AG04449 (cell line): ENCODE results near the gene MTF1.

Source experiments
- CTCF ChIA-PET: fragments of 350-600 bp; formaldehyde crosslinking; extraction: SDS; loops from one replicate; lab custom pipeline; 2021; ENCODE audit warnings: antibody characterized with exemption; lab: Yijun Ruan, JAX
- POLR2A ChIA-PET: fragments of 400-600, 350-600 bp; formaldehyde crosslinking; extraction: SDS; loops from one replicate; lab custom pipeline; 2020; ENCODE audit warnings: antibody characterized with exemption, inconsistent platforms; lab: Yijun Ruan, JAX
- DNase-seq: peaks from one replicate; pipeline ENCODE4 v3.0.0-alpha.2; 2010; ENCODE audit warnings: low read depth, low spot score
- H3K4me3 ChIP-seq: 2 replicates; pipeline ENCODE4 v1.5.1; 2011; ENCODE audit warnings: low read depth, mild to moderate bottlenecking, control low read depth, low read length
- TF ChIP-seq, protein P1 (sequence below): IDR thresholded peaks from one replicate; pipeline ENCODE4 v1.5.1; 2011; ENCODE audit warnings: mild to moderate bottlenecking, moderate library complexity, low read length, control low read depth, inconsistent platforms; ENCODE audit not compliant: insufficient read depth; ENCODE audit errors: missing control alignments

The MTF1 gene

DNA sequence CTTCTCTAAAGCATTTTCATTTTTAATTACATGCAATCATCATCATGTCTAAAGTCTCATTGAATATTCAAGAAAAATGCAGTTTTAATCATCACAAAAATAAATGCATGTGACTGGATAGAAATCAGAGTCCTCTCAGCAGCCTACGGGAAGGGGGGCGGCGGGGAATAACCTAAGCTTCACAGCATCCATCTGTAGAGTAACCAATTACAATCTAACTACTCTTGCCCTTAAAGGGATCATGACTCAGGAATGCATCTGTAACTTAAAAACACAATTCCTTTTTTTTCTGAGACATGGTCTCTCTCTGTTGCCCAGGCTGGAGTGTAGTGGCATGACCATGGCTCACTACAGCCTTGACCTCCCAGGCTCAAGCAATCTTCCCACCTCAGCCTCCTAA, 22.6 kb downstream of the MTF1 start:
- ChIA-PET POLR2A (no interaction called here), CTCF (interaction anchor here (3.0 to 4.0 kb wide), 2 partner anchors 23 kb away, joined by 13 to 25 read pairs; partner anchors contain the start of gene MTF1)
- TF ChIP-seq, protein P1, sequence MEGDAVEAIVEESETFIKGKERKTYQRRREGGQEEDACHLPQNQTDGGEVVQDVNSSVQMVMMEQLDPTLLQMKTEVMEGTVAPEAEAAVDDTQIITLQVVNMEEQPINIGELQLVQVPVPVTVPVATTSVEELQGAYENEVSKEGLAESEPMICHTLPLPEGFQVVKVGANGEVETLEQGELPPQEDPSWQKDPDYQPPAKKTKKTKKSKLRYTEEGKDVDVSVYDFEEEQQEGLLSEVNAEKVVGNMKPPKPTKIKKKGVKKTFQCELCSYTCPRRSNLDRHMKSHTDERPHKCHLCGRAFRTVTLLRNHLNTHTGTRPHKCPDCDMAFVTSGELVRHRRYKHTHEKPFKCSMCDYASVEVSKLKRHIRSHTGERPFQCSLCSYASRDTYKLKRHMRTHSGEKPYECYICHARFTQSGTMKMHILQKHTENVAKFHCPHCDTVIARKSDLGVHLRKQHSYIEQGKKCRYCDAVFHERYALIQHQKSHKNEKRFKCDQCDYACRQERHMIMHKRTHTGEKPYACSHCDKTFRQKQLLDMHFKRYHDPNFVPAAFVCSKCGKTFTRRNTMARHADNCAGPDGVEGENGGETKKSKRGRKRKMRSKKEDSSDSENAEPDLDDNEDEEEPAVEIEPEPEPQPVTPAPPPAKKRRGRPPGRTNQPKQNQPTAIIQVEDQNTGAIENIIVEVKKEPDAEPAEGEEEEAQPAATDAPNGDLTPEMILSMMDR, result no peak
- DNase-seq, result no peak
- no peak overlapping the region for H3K4me3 ChIP-seq

DNA sequence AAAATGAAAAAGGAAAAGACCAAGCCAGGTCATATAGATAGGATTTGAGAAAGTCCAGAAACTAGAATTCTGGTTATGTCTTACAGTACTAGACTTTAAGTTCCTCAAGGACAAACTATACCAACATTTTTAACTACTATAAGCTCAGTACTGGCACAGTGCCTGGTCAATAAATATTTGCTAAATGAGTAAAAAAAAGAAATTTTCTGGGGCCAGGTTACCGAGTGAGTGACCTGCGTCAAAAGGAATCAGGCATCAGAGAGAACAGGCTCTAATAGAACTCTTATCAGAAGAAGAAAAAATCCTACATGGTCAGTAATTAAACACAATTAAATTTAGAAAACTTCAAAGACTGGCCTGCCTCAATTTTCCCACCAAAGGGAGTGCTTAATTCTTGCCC, 27.6 kb downstream of the MTF1 start:
- ChIA-PET POLR2A (no interaction called here), CTCF (interaction anchor here (0.5 to 1.8 kb wide), 7 partner anchors 10 to 1760 kb away, joined by 3 to 6 read pairs (median 3); partner anchors contain the start of gene MTF1)
- no peak for DNase-seq

DNA sequence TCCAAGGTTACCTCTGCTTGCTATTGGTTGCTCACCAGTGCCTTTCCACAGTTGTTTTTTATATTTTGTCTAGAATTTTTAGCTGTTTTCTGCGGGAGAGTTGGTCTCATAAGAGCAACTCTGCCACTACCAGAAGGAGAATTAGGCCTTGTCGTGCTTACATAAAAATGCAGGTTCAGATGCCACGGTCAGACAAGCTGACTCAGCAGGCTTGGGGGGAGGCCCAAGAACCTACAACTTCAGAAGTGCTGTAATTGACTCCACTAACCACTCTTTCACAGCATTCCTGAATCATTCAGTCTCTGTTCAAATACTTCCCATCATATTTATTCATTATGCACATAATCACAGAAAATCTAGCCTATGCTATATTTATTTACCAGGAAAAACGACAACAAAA, 28.3 kb downstream of the MTF1 start:
- TF ChIP-seq, protein P1, result no peak
- ChIA-PET POLR2A (no interaction called here), CTCF (interaction anchor here (0.7 to 1.8 kb wide), 4 partner anchors 9 to 134 kb away, joined by 3 to 6 read pairs (median 4); partner anchors contain the start of gene MTF1)
- no peak overlapping the region for H3K4me3 ChIP-seq
- no peak for DNase-seq

More for the DNA sequence above, 27.6 kb downstream of the MTF1 start:
- TF ChIP-seq, protein P1, result no peak
- H3K4me3 ChIP-seq, result no peak overlapping the region

DNA sequence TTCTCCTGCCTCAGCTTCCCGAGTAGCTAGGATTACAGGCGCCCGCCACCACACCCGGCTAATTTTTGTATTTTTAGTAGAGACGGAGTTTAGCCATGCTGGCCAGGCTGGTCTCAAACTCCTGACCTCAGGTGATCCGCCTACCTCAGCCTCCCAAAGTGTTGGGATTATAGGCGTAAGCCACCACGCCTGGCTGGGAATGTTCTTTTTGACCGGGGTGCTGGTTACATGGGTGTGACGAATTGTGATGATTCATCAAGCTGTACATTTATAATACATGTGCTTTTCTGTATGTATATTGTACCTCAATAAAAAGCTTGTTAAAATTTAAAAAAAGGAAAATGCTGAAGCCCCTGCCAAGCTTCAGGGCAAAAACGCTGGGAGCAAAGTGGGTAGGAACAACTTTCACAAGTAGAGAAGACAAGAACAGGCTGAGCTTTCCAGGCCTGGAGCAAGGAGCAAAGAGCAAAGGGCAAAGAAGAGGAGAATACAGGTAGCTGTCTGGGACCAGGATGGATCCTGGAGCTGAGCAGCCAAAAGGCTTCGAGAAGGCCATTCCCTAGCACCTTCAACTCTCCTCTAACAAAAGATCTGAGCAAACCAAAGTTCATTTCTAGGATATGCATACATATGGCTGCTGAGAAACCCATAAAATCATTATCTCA, 30.9 kb downstream of the MTF1 start:
- H3K4me3 ChIP-seq, result no peak overlapping the region
- no peak for DNase-seq
- ChIA-PET CTCF (interaction anchor here (0.8 to 2.4 kb wide), 3 partner anchors 16 to 63 kb away, joined by 3 to 10 read pairs (median 9); partner anchors contain the start of gene MTF1), POLR2A (no interaction called here)
- TF ChIP-seq, protein P1, result no peak

DNA sequence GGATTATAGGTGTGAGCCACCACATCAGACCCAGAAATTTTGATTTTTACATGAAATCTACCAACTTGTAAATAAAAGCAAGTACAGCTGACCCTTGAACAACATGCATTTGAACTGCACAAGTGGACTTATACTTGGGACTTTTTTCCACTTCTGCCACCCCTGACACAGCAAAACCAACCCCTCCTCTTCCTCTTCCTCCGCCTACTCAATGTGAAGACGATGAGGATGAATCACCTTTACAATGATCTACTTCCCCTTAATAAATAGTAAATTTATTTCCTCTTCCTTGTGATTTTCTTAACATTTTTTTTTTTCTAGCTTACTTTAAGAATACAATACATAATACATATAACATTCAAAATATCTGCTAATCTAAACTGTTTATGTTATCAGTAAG, 33.9 kb downstream of the MTF1 start:
- DNase-seq, result no peak
- POLR2A ChIA-PET, result interaction anchor here (1.0 kb wide), 1 partner anchor 17 kb away, joined by 5 read pairs; the partner anchor contains the start of genes C1orf122 and YRDC
- CTCF ChIA-PET, result interaction anchor here (0.6 to 0.9 kb wide), 3 partner anchors 8 to 150 kb away, joined by 3 read pairs; no protein-coding TSS in a partner anchor
- H3K4me3 ChIP-seq, result no peak overlapping the region
- TF ChIP-seq, protein P1, result no peak

DNA sequence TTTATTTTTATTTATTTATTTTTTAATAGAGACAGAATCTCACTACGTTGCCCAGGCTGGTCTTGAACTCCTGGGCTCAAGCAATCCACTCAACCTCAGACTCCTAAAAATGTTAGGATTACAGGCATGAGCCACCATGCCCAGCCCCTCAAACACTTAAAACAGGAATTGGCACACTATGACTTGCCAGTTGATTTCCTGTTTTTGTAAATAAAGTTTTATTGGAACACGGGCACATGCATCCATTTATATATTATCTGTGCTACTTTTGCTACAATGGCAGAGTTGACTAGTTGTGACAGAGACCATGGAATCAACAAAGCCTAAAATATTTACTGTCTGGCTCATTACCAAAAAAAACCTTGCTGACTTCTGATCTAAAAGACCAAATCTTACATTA, 35.4 kb downstream of the MTF1 start:
- CTCF ChIA-PET, result no interaction called here
- no peak for DNase-seq
- no peak overlapping the region for H3K4me3 ChIP-seq
- POLR2A ChIA-PET, result no interaction called here
- TF ChIP-seq, protein P1, result no peak
